Activated B cell treated with CpG ODN at 0.5 μM for 24 hours (primary cell): ENCODE results near the gene TRMT13. TPM values are rescaled to one million over a fixed set of nuclear protein-coding genes. Genes with fewer than 3 reads are reported as not detected.

Experiments used
- ATAC-seq: fragments of 200-7000 bp; cut with Tn5 transposase; one replicate; pipeline ENCODE4 v1.10.0; 2021; ENCODE audit warnings: low read depth, mild to moderate bottlenecking, moderate library complexity
- CTCF ChIA-PET: fragments of 350-600 bp; sonication (Branson Sonifier 250); formaldehyde crosslinking; loops from one replicate; lab custom pipeline; 2021; ENCODE audit warnings: antibody characterized with exemption; lab: Charles Lee
- POLR2A ChIA-PET: fragments of 350-600 bp; sonication (Branson Sonifier 250); formaldehyde crosslinking; loops from one replicate; lab custom pipeline; 2021; ENCODE audit warnings: antibody characterized with exemption; lab: Charles Lee
- DNase-seq: peaks from one replicate; pipeline ENCODE4 v3.0.0; 2022
- H3K27ac Mint-ChIP-seq: one replicate; pipeline ENCODE4 v1.8.0; 2020; ENCODE audit warnings: mixed read lengths
- H3K27me3 Mint-ChIP-seq: one replicate; pipeline ENCODE4 v1.8.0; 2021; ENCODE audit warnings: mixed read lengths
- H3K36me3 Mint-ChIP-seq: one replicate; pipeline ENCODE4 v1.8.0; 2021; ENCODE audit warnings: low read depth, mixed read lengths
- H3K4me1 Mint-ChIP-seq: one replicate; pipeline ENCODE4 v1.8.0; 2021; ENCODE audit warnings: mixed read lengths
- H3K4me3 Mint-ChIP-seq: one replicate; pipeline ENCODE4 v1.8.0; 2020; ENCODE audit warnings: mild to moderate bottlenecking, mixed read lengths
- H3K9me3 Mint-ChIP-seq: one replicate; pipeline ENCODE4 v1.8.0; 2020; ENCODE audit warnings: mixed read lengths
- CTCF ChIP-seq: fragments of 200-600 bp; IDR thresholded peaks from one replicate; pipeline ENCODE4 v1.8.0; 2022; ENCODE audit warnings: antibody characterized with exemption, mild to moderate bottlenecking
- intact Hi-C: fragments of 100-400 bp; cut with micrococcal nuclease; formaldehyde crosslinking; loops from one replicate; pipeline ENCODE4 v1.15.1; 2024
- total RNA-seq: library from RNA; stranded (reverse); gene quantifications from 2 replicates; pipeline ENCODE4 v1.2.3, GENCODE V29; 2022

Gene TRMT13
- total RNA-seq, 1 donor from 2014 or later, result 31.4 TPM

- Mint-ChIP-seq H3K4me1 (no peaks in the 10 kb centered on the region), H3K27me3 (no peaks in the 10 kb centered on the region), H3K4me3 (no peak overlapping the region), H3K36me3 (peaks cover 60% of the 10 kb centered on the region), H3K27ac (no peak overlapping the region), H3K9me3 (no peaks in the 10 kb centered on the region)
- TF ChIP-seq CTCF, result no peak
- CTCF ChIA-PET, result no interaction called here
- POLR2A ChIA-PET, result no interaction called here
- intact Hi-C loops, result no loop called here
- DNase-seq (no peak), ATAC-seq (no peak)
These were observed 32.8 kb upstream of the TRMT13 start for GRCh38 chr1:100100202-100100601.

- Mint-ChIP-seq H3K4me1 (no peaks in the 10 kb centered on the region), H3K27ac (no peak overlapping the region), H3K27me3 (no peaks in the 10 kb centered on the region), H3K9me3 (no peaks in the 10 kb centered on the region), H3K36me3 (peaks cover 62% of the 10 kb centered on the region), H3K4me3 (no peak overlapping the region)
- CTCF ChIA-PET, result no interaction called here
- no peak for TF ChIP-seq CTCF
- intact Hi-C loops, result no loop called here
- ATAC-seq (no peak), DNase-seq (no peak)
- POLR2A ChIA-PET, result no interaction called here
These were observed 31.4 kb upstream of the TRMT13 start for GRCh38 chr1:100101564-100101963.

- Mint-ChIP-seq H3K4me3 (no peak overlapping the region), H3K36me3 (peaks cover 39% of the 10 kb centered on the region), H3K9me3 (no peaks in the 10 kb centered on the region), H3K4me1 (no peaks in the 10 kb centered on the region), H3K27me3 (no peaks in the 10 kb centered on the region), H3K27ac (no peak overlapping the region)
- DNase-seq, result no peak
- POLR2A ChIA-PET, result no interaction called here
- CTCF ChIA-PET, result no interaction called here
- intact Hi-C loops, result no loop called here
- TF ChIP-seq CTCF, result no peak
- no peak for ATAC-seq
These were observed 25.3 kb upstream of the TRMT13 start for GRCh38 chr1:100107696-100108095.

GRCh38 chr1:100109554-100110066 is 23.4 kb upstream of the TRMT13 start:
- intact Hi-C loops, result no loop called here
- Mint-ChIP-seq H3K4me1 (no peaks in the 10 kb centered on the region), H3K27ac (no peak overlapping the region), H3K36me3 (peaks cover 22% of the 10 kb centered on the region), H3K9me3 (no peaks in the 10 kb centered on the region), H3K4me3 (no peak overlapping the region), H3K27me3 (no peaks in the 10 kb centered on the region)
- ATAC-seq, result no peak
- TF ChIP-seq CTCF, result no peak
- ChIA-PET CTCF (no interaction called here), POLR2A (interaction anchor here (0.7 kb wide), 1 partner anchor 18 kb away, joined by 3 read pairs; no protein-coding TSS in a partner anchor)
- no peak for DNase-seq

- H3K27me3 Mint-ChIP-seq, result no peaks in the 10 kb centered on the region
- intact Hi-C loops, result no loop called here
- no peak for TF ChIP-seq CTCF
- peaks cover 22% of the 10 kb centered on the region for H3K36me3 Mint-ChIP-seq
- ATAC-seq (no peak), DNase-seq (no peak)
- ChIA-PET POLR2A (no interaction called here), CTCF (no interaction called here)
- no peak overlapping the region for H3K4me3 Mint-ChIP-seq
- H3K4me1 Mint-ChIP-seq, result no peaks in the 10 kb centered on the region
- no peaks in the 10 kb centered on the region for H3K9me3 Mint-ChIP-seq
- no peak overlapping the region for H3K27ac Mint-ChIP-seq
These were observed 17.4 kb upstream of the TRMT13 start for GRCh38 chr1:100115524-100115923.
